HG03442 (cell line): ENCODE data around the gene COL18A1.

Experiments
- ATAC-seq: cut with Tn5 transposase; IDR thresholded peaks from one replicate; pipeline ENCODE4 v1.9.1; 2021; ENCODE audit warnings: mild to moderate bottlenecking, moderate library complexity; ENCODE audit not compliant: unreplicated experiment

COL18A1 gene

GRCh38 chr21:45412491-45412890 lies 7.5 kb downstream of the COL18A1 start:
- no peak for ATAC-seq

DNA sequence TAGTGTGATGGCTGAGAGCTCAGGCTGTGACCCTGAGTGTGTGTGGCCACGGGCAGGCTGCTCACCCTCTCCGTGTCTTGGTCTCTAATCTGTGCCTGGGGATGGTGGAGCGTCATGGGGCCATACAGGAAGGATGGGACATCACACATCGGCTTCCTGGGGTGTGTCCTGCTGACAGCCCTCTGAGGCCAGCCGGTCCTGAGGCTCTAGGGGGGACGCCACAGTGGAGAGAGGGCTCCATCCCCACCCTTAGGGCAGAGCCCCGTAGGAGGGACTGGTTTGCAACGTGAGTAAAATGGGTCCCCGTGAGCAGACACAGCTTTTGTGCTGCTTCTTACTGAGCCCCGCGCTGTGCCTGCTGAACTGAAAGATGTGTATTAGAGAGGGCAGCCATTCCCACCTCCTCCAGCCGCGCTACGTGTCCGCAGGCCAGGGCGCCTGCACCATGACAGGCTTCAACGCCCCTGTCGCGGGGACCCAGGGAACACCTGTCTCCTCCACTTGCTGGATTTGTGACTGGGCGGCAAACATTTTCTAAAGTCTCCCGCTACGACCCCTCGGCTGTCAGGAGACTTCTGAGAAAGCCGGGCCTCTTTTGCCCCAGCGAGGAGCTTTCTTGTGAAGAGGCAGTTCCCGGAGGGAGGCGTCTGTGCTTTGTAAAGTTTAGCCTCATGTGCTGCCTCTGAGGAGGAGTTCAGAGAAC lies 8.1 kb downstream of the COL18A1 start:
- ATAC-seq: no peak

- no peak for ATAC-seq
Observed at GRCh38 chr21:45413922-45414321, 9.0 kb downstream of the COL18A1 start.

DNA sequence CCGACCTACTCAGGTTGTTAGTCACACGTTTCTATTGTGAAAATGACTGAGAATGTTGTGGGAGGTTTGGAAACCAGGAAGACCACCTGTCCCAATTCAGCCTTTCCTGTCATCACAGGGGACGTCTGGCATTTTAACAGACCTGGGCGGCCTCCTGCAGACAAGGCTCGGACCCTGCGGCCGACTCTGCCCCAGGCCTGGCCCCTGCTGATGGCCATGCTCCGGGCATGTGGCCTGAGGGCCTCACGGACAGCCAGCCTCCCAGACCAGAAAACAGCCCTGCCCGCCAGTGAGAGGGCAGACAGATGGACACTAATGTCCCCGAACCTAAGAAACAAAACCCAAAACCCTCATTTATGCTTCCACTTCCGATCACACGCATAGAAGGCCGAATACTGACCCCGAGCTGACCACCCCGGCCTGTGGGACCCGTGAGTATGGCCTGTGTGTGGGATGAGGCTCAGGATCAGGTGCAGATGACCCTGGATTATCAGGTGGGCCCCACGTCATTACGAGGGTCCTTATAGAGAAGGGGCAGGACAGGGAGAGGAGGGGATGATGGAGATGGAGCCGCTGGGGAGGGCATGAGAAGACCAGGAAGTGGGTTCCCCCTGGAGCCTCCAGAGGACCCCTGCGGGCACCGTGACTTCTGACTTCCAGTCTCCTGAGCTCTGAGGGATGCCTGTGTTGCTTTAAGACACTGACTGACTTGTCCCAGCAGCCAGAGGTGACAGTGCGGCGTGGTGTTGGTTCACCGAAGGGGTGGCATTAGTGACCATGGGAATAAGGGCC lies 9.6 kb downstream of the COL18A1 start:
- ATAC-seq: no peak

DNA sequence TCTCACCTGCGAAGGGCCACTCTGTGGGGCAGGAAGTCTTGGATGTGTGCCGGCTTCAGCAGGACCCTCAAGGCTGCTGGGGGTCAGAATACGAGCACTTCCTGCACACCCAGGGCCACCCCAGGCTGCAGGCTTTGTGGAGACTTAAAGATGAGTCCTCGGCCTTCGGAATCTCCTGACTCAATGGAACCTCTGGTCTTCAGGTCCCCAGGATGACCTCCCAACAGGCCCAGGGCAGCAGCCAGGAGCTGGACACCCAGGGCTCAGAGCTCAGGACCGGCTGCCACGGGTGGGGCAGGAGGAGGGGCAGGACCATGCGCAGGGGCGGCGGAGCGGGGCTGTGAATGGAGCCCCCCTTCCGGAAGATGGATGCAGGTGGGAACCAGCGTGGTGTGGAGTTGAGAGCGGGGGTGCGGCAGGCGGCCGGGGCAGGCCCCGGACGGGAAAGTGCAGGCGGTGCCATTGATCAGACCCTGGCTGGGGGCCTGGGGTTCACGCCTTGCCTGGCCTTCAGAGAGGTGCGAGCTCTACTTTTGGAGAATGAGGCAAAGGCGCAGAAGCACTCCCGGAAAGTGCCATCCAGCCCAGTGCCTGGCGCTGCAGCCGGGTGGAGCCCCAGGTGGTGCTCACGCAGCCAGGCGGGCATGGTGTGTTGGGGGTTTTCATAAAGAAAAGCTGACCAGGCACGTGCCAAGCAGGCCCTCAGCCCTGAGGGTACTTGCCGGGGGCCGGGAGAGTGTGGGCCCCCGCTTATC lies 10.4 kb downstream of the COL18A1 start:
- ATAC-seq: no peak

- no peak for ATAC-seq
Observed at GRCh38 chr21:45415943-45416611, 11.1 kb downstream of the COL18A1 start.

DNA sequence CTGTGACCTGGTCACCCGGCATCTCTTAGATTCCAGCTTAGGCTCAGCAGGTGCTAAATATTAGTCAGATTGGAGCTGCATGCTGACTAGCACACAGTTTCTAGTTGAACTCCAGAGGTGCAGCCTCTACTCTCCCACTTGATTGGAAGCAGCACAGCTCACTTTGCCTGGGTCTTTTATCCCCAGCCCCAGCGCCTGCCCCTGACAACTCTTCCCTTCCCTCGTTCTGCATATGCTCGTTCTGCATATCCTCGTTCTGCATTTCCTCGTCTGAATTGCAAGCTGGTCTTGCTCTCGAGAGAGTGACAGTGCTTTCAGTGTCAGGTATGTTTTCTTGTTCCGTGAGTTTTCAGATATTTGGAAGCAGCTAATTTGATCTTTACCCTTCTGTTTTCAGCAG lies 11.7 kb downstream of the COL18A1 start:
- no peak for ATAC-seq

GRCh38 chr21:45417256-45417950 lies 12.4 kb downstream of the COL18A1 start:
- ATAC-seq: no peak

DNA sequence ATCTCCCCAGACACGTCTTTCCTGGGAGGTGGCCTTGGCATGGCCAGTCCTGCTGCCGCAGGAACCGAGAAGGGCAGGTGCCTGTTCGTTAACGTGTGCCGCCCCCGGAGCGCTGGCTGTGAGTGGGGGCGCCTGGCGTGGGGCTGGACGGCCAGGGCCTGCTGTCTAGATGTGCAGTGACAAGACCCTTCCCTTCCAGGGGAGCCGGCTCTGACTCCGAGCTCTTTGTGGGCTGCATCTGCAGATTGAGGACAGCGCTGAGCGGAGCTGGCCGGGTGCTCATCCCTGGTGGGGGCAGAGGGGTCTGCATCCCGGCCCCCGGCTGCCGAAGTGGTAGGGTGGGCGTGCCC lies 13.0 kb downstream of the COL18A1 start:
- ATAC-seq: no peak

DNA sequence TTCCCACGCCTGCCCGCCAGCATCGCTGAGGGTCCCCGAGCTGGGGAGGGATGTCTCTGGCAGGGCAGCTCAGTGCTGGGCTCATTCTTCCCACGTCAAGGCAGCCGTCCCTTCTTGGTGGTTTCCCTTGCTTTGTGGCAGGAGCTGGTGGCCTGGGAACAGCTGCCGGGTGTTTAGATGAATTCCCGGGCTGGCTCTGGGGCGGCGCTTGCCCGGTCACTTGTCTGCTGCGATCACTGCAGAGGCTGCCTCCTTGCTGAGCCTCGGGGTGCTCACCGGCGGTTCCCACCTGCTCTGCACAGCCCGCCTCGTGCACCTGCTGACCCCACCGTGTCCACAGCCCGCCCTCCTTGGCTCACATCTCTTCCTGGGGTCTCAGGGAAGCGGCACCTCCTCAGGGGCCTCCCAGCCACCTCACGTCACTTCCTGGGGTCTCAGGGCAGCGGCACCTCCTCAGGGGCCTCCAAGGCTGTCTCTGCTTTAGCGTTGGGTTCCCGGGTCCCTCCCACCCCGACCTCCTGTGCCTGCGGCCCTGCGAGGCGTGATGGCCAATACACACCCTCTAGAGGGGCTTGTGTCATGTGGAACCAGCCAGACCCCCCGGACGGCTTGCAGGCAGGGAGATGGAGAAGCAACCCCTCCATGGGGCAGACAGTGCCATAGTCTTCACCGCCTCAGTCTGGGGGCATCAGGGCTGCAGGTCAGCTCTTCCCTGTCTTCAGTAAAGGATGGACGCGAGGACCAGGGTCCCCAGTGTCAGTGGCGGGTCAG lies 13.5 kb downstream of the COL18A1 start:
- ATAC-seq: no peak

- no peak for ATAC-seq
Observed at GRCh38 chr21:45419162-45419561, 14.2 kb downstream of the COL18A1 start.

DNA sequence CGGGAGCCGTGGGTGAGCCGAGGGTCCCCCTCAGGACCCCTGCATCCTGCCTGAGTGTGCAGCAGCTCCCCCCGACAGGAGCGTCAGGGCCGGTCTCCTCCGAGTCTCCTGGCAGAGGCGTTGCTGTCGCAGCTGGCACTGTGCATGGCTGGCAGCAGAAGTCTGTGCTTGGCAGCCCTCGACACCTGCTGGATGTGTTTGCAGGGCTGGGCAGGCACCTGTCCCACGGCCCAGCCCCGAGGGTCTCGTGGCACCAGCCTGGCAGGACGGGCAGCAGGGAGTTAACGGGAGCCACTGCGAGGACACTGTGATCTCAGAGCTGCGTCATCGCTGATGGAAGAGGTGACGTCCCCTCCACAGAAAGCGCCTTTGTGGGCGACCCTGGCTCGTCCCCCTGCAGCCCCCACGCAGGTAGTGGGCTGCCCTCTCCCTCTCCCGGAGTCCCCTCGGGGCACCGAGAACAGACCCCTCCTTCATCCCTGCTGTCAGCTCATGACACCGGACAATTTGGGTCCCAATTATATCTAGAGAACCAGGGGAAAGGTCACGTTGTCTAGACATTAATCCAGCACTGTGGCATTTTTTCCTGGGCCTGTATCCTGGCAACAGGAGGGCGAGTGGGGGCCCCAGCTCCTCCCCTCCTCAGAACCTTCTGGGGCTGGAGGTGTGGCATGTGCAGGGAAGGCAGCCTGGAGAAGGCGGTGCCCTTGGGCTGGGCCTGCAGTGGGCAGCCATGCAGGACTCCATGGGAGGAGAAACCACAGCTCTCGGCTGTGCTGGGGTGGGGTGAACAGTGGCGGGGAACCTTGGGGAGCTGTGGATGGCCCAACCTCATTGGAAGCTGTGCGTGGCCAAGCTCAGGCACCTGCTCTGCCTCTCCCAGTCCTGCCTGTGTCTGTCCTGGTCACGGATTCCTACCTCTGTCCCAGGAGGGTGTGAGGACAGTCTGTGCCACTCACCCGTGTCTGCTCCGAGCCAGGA lies 15.4 kb downstream of the COL18A1 start:
- ATAC-seq: no peak

- no peak for ATAC-seq
Observed at GRCh38 chr21:45421071-45421845, 16.3 kb downstream of the COL18A1 start.

GRCh38 chr21:45421846-45422775 lies 17.1 kb downstream of the COL18A1 start:
- ATAC-seq: no peak

DNA sequence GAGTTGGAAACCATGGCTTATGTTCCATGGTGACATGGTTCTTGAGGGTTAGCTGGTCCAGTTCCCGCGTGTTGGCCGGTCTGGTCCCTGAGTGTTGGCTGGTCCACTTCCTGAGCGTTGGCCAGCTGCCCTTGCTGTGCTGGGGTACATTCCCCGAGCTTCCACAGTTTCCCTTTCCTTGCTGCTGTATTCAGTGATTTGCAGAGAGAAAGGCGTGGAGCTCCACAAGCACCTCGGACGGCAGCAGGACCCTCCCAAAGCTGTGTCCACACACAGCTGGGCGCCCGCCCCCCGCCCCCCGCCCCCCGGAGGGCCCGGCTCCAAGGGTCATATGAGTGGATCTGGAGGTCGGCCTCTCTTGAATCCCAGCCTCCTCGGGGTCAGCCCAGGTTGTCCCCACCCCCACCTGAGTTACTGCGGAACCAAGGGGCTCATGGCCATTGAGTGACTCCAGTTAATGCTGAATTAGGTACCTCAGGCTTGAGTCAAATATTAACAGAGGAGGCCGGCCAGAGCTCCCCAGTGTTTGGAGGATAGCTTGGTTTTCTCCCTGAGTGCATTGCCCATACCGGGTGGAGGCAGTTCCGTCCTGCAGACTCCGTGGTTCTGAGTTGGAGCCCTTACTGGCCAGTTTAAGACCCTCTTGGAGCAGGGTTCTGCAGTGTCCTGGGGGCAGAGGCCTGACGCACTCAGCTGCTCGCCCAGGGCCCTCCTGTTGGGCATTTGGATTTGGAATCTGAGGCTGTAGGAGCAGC lies 18.4 kb downstream of the COL18A1 start:
- ATAC-seq: no peak
